OCI-LY3 (cell line): ENCODE measurements around the gene POLR3H.

Source experiments
- H2AFZ ChIP-seq: fragments of 200-600, 300-600 bp; shearing (Covaris generic); 2 replicates; pipeline ENCODE4 v1.6.0; 2014; ENCODE audit warnings: antibody characterized with exemption, low read depth, low read length
- H3K27ac ChIP-seq: fragments of 200-600, 300-600 bp; sonication (generic); 2 replicates; pipeline ENCODE4 v1.5.1; 2014; ENCODE audit warnings: mild to moderate bottlenecking, low read length, moderate library complexity, mixed read lengths
- H3K27me3 ChIP-seq: fragments of 200-600, 300-600 bp; sonication (generic); 2 replicates; pipeline ENCODE4 v1.6.1; 2014; ENCODE audit warnings: low read depth, low read length, mixed read lengths
- H3K36me3 ChIP-seq: fragments of 200-600, 300-600 bp; sonication (generic); replicated peaks from 2 replicates; pipeline ENCODE3; 2014; ENCODE audit warnings: low read depth, low read length, mixed read lengths
- H3K4me1 ChIP-seq: fragments of 300-600, 200-600 bp; sonication (generic); 2 replicates; pipeline ENCODE4 v1.6.1; 2014; ENCODE audit warnings: low read length, mixed read lengths
- H3K4me2 ChIP-seq: fragments of 200-600, 300-600 bp; sonication (generic); 2 replicates; pipeline ENCODE4 v1.6.1; 2014; ENCODE audit warnings: low read length, mixed read lengths
- H3K4me3 ChIP-seq: fragments of 300-600, 200-600 bp; sonication (generic); 2 replicates; pipeline ENCODE4 v1.5.1; 2014; ENCODE audit warnings: antibody characterized with exemption, mild to moderate bottlenecking, low read length, moderate library complexity
- H3K79me2 ChIP-seq: fragments of 300-600, 200-600 bp; shearing (Covaris generic); 2 replicates; pipeline ENCODE4 v1.6.1; 2014; ENCODE audit warnings: mild to moderate bottlenecking, low read length, mixed read lengths
- H3K9ac ChIP-seq: fragments of 300-600, 200-600 bp; shearing (Covaris generic); 2 replicates; pipeline ENCODE4 v1.6.0; 2014; ENCODE audit warnings: mild to moderate bottlenecking, low read length, moderate library complexity
- H3K9me3 ChIP-seq: fragments of 200-600, 300-600 bp; shearing (Covaris generic); 2 replicates; pipeline ENCODE4 v1.6.1; 2014; ENCODE audit warnings: low read length, mixed read lengths; ENCODE audit not compliant: insufficient read depth
- H4K20me1 ChIP-seq: fragments of 200-600, 300-600 bp; sonication (generic); 2 replicates; pipeline ENCODE4 v1.6.1; 2016; ENCODE audit warnings: low read length, mixed read lengths; ENCODE audit not compliant: insufficient read depth
- CTCF ChIP-seq: fragments of 200-600, 300-600 bp; sonication (generic); IDR thresholded peaks from 2 replicates; pipeline ENCODE4 v1.5.1; 2014; ENCODE audit warnings: antibody characterized with exemption, low read length, low read depth
- EZH2phosphoT487 ChIP-seq: fragments of 200-600 bp; shearing (Covaris generic); IDR thresholded peaks from 2 replicates; pipeline ENCODE4 v1.6.1; 2018; ENCODE audit warnings: antibody characterized with exemption, mixed run types, low read depth

Gene POLR3H

GRCh38 chr22:41531715-41532477, 12.4 kb downstream of the POLR3H start:
- TF ChIP-seq EZH2phosphoT487: no peak
- Histone ChIP-seq H3K27ac (no peak overlapping the region), H3K9ac (no peak overlapping the region)

GRCh38 chr22:41530890-41531714, 13.2 kb downstream of the POLR3H start:
- no peak for TF ChIP-seq EZH2phosphoT487
- no peak for TF ChIP-seq CTCF
- no peak overlapping the region for H3K27ac ChIP-seq

More at GRCh38 chr22:41531715-41532477, 12.4 kb downstream of the POLR3H start:
- Histone ChIP-seq H3K9me3 (no peaks in the 10 kb centered on the region), H3K4me3 (no peak overlapping the region), H2AFZ (no peak overlapping the region), H3K4me2 (no peak overlapping the region), H3K79me2 (peaks cover 31% of the 10 kb centered on the region), H3K36me3 (peaks cover 52% of the 10 kb centered on the region), H3K27me3 (no peaks in the 10 kb centered on the region), H3K4me1 (no peaks in the 10 kb centered on the region), H4K20me1 (no peaks in the 10 kb centered on the region; the same call in 1 of the 2 replicates)

GRCh38 chr22:41528938-41529561, 15.2 kb downstream of the POLR3H start:
- no peak overlapping the region for H3K9ac ChIP-seq
- TF ChIP-seq EZH2phosphoT487 (no peak), CTCF (no peak)
- H3K4me2 ChIP-seq: no peak overlapping the region
- H3K27ac ChIP-seq: no peak overlapping the region
- H2AFZ ChIP-seq: no peak overlapping the region
- no peak overlapping the region for H3K4me3 ChIP-seq
- H4K20me1 ChIP-seq: peaks cover 6% of the 10 kb centered on the region; the same call in 1 of the 2 replicates
- no peaks in the 10 kb centered on the region for H3K9me3 ChIP-seq
- H3K4me1 ChIP-seq: no peaks in the 10 kb centered on the region
- H3K27me3 ChIP-seq: no peaks in the 10 kb centered on the region
- H3K36me3 ChIP-seq: peaks cover 67% of the 10 kb centered on the region
- H3K79me2 ChIP-seq: peaks cover 27% of the 10 kb centered on the region

More at GRCh38 chr22:41530890-41531714, 13.2 kb downstream of the POLR3H start:
- H3K36me3 ChIP-seq: peaks cover 57% of the 10 kb centered on the region
- H2AFZ ChIP-seq: no peak overlapping the region
- no peak overlapping the region for H3K4me3 ChIP-seq
- peaks cover 31% of the 10 kb centered on the region for H3K79me2 ChIP-seq
- H4K20me1 ChIP-seq: peaks cover 1% of the 10 kb centered on the region; the same call in 1 of the 2 replicates
- H3K9ac ChIP-seq: no peak overlapping the region
- no peaks in the 10 kb centered on the region for H3K27me3 ChIP-seq
- no peaks in the 10 kb centered on the region for H3K4me1 ChIP-seq
- no peaks in the 10 kb centered on the region for H3K9me3 ChIP-seq
- no peak overlapping the region for H3K4me2 ChIP-seq

- Histone ChIP-seq H3K36me3 (peaks cover 71% of the 10 kb centered on the region), H2AFZ (no peak overlapping the region), H3K4me2 (no peak overlapping the region), H3K79me2 (peaks cover 21% of the 10 kb centered on the region), H3K9ac (no peak overlapping the region), H4K20me1 (0 out of 2 replicates have a peak, but pooled peaks cover 6% of the 10 kb centered on the region), H3K4me1 (no peaks in the 10 kb centered on the region), H3K4me3 (no peak overlapping the region), H3K9me3 (no peaks in the 10 kb centered on the region), H3K27ac (no peak overlapping the region), H3K27me3 (no peaks in the 10 kb centered on the region)
- TF ChIP-seq EZH2phosphoT487 (no peak), CTCF (no peak)
These were observed 16.0 kb downstream of the POLR3H start for GRCh38 chr22:41528132-41528766.
